A549 treated with Mapracorat at 1 μM for 4 hours (cell line): ENCODE measurements around the gene SNCAIP. TPM values are rescaled to one million over a fixed set of nuclear protein-coding genes. Genes with fewer than 3 reads are reported as not detected.

Experiments used
- total RNA-seq: library from RNA; stranded (reverse); fragments of 200-300 nt; extraction: Qiagen RNA extraction; gene quantifications from 5 replicates; pipeline ENCODE4 v1.2.3, GENCODE V29; 2022

SNCAIP gene
- 0.10 TPM in 1 of 5 replicates, not detected in the others for total RNA-seq

GRCh38 chr5:122311961-122312590 lies at the start of gene SNCAIP:
SNCAIP (plus strand) TSS chr5:122312237; CDS start chr5:122391135, 78,898 bp downstream.

Other genes with a start within 250 kb of the SNCAIP start
- 1.2 to 2.1 TPM (median 1.7 TPM) in 5 replicates for gene LOX, start 234.0 kb upstream of the SNCAIP start, total RNA-seq
- gene ZNF474, start 182.7 kb upstream of the SNCAIP start, total RNA-seq: 0.17 to 0.42 TPM (median 0.32 TPM) in 5 replicates